Neutrophil (primary cell): ENCODE data around the gene TMEM132D.
"Not testable (repeated sequence)": the region's sequence is repeated elsewhere in the genome, so short reads cannot be mapped to it uniquely, and the experiment has no call there.

Experiments used
- H3K27ac ChIP-seq: fragments of 200-600 bp; sonication (generic); 2 replicates; pipeline ENCODE4 v1.5.1; 2016; ENCODE audit warnings: mild to moderate bottlenecking, moderate library complexity
- H3K27me3 ChIP-seq: fragments of 200-600 bp; sonication (generic); 2 replicates; pipeline ENCODE4 v1.6.0; 2016; ENCODE audit warnings: mild to moderate bottlenecking
- H3K36me3 ChIP-seq: fragments of 200-600 bp; sonication (generic); 2 replicates; pipeline ENCODE4 v1.5.1; 2017
- H3K4me1 ChIP-seq, 2 experiments: fragments of 200-600 bp in 1 of 2; sonication (generic) in 1 of 2; 1 replicate in 1 of 2; 2 replicates in 1 of 2; pipeline versions ENCODE4 v1.5.1 to v1.6.1; 2013 to 2016; ENCODE audit warnings: low read depth in 1 of 2, low read length in 1 of 2, mild to moderate bottlenecking in 1 of 2, moderate library complexity in 1 of 2; ENCODE audit not compliant: control insufficient read depth in 1 of 2, insufficient read depth in 1 of 2
- H3K4me3 ChIP-seq, 2 experiments: fragments of 200-600 bp in 1 of 2; sonication (generic) in 1 of 2; 1 replicate in 1 of 2; 2 replicates in 1 of 2; pipeline ENCODE4 v1.5.1; 2013 to 2016; ENCODE audit warnings: low read depth in 1 of 2, low read length in 1 of 2, mild to moderate bottlenecking in 1 of 2, moderate library complexity in 1 of 2
- H3K9me3 ChIP-seq: fragments of 200-600 bp; sonication (generic); 2 replicates; pipeline ENCODE4 v1.5.1; 2016
- CTCF ChIP-seq: fragments of 200-600 bp; sonication (generic); IDR thresholded peaks from 2 replicates; pipeline ENCODE4 v1.5.1; 2016; ENCODE audit warnings: antibody characterized with exemption

TMEM132D gene

GRCh38 chr12:129552996-129553750 lies 350.7 kb downstream of the TMEM132D start:
- Histone ChIP-seq H3K36me3 (no peaks in the 10 kb centered on the region), H3K4me1 (no peaks in the 10 kb centered on the region), H3K9me3 (no peaks in the 10 kb centered on the region), H3K4me3 (no peak overlapping the region), H3K27ac (no peak overlapping the region), H3K27me3 (no peaks in the 10 kb centered on the region)
- TF ChIP-seq CTCF: no peak

- no peaks in the 10 kb centered on the region for H3K27me3 ChIP-seq
- no peaks in the 10 kb centered on the region for H3K9me3 ChIP-seq
- H3K4me3 ChIP-seq: no peak overlapping the region
- no peaks in the 10 kb centered on the region for H3K36me3 ChIP-seq
- H3K27ac ChIP-seq: no peak overlapping the region
- H3K4me1 ChIP-seq: no peaks in the 10 kb centered on the region
- no peak for TF ChIP-seq CTCF
Observed at GRCh38 chr12:129551441-129551840, 352.4 kb downstream of the TMEM132D start.

GRCh38 chr12:129550353-129550752 lies 353.5 kb downstream of the TMEM132D start:
- Histone ChIP-seq H3K4me3 (no peak overlapping the region), H3K36me3 (no peaks in the 10 kb centered on the region), H3K27me3 (no peaks in the 10 kb centered on the region), H3K9me3 (no peaks in the 10 kb centered on the region), H3K4me1 (no peaks in the 10 kb centered on the region), H3K27ac (no peak overlapping the region)
- no peak for TF ChIP-seq CTCF

- Histone ChIP-seq H3K4me3 (no peak overlapping the region), H3K27me3 (no peaks in the 10 kb centered on the region), H3K9me3 (no peaks in the 10 kb centered on the region), H3K27ac (no peak overlapping the region), H3K36me3 (no peaks in the 10 kb centered on the region), H3K4me1 (no peaks in the 10 kb centered on the region)
- no peak for TF ChIP-seq CTCF
Observed at GRCh38 chr12:129549656-129550055, 354.2 kb downstream of the TMEM132D start.

GRCh38 chr12:129549020-129549419 lies 354.8 kb downstream of the TMEM132D start:
- H3K36me3 ChIP-seq, H3K9me3 ChIP-seq, H3K27ac ChIP-seq, H3K27me3 ChIP-seq, H3K4me1 ChIP-seq, H3K4me3 ChIP-seq: not testable (repeated sequence)

- H3K4me1 ChIP-seq: no peaks in the 10 kb centered on the region
- H3K27me3 ChIP-seq: no peaks in the 10 kb centered on the region
- TF ChIP-seq CTCF: no peak
- no peaks in the 10 kb centered on the region for H3K9me3 ChIP-seq
- no peak overlapping the region for H3K4me3 ChIP-seq
- no peaks in the 10 kb centered on the region for H3K36me3 ChIP-seq
- H3K27ac ChIP-seq: no peak overlapping the region
Observed at GRCh38 chr12:129544716-129545115, 359.1 kb downstream of the TMEM132D start.
